Retinal pigment epithelial cell (primary cell): ENCODE measurements around the gene FAM149A.
A peak's percentile ranks its signal among the peaks of the same experiment; 100 is the strongest.

Source experiments
- DNase-seq: peaks from one replicate; pipeline ENCODE4 v3.0.0-alpha.2; 2010; ENCODE audit warnings: low read depth
- H3K4me3 ChIP-seq: 2 replicates; pipeline ENCODE4 v1.5.1; 2011; ENCODE audit warnings: mild to moderate bottlenecking, low read length, control low read depth, moderate library complexity
- TF ChIP-seq, protein P1 (sequence below): conservative IDR thresholded peaks from 2 replicates; pipeline ENCODE4 v1.5.1; 2011; ENCODE audit warnings: low read depth, low read length, control low read depth, inconsistent platforms

FAM149A gene

DNA sequence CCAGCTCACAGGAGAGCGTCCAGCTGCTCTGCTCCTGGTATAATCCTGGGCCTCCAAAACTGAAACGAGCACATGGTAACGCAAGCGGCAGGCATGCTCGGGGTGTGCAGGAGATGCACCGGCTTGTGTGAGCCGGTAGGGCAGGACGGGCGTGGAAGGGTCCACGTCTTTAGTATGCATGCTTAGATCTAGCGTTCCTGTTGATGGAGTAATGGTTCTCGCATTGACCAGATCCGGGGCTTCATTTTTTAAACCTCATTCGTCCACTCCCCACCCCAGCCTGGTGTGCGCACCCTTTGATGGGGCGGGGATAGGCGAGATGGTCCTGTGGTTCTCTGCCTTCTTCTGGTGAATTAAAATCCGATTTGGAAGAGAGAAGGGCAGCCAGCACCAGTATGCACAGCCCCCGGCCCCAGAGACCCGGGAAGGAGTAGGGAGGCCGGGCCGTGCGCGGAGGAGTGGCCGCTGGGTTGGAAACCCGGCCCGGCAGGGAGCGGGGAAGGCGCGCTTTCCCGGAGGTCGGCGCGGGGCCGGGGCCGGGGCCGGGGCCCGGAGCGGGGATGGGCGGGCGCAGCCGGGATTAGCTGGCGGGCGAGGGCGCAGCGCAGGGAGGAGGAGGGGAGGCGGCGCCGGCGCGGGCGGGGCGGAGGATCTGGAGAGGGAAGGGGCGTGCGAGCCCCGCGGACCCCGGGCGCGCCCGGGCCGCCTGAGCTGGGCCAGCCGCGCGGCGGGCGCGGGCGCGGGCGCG, 39.9 kb downstream of the FAM149A start:
- DNase-seq, result no peak
- H3K4me3 ChIP-seq, result peak overlapping the region; percentile 58
- TF ChIP-seq, protein P1, sequence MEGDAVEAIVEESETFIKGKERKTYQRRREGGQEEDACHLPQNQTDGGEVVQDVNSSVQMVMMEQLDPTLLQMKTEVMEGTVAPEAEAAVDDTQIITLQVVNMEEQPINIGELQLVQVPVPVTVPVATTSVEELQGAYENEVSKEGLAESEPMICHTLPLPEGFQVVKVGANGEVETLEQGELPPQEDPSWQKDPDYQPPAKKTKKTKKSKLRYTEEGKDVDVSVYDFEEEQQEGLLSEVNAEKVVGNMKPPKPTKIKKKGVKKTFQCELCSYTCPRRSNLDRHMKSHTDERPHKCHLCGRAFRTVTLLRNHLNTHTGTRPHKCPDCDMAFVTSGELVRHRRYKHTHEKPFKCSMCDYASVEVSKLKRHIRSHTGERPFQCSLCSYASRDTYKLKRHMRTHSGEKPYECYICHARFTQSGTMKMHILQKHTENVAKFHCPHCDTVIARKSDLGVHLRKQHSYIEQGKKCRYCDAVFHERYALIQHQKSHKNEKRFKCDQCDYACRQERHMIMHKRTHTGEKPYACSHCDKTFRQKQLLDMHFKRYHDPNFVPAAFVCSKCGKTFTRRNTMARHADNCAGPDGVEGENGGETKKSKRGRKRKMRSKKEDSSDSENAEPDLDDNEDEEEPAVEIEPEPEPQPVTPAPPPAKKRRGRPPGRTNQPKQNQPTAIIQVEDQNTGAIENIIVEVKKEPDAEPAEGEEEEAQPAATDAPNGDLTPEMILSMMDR, result peak; percentile 6

DNA sequence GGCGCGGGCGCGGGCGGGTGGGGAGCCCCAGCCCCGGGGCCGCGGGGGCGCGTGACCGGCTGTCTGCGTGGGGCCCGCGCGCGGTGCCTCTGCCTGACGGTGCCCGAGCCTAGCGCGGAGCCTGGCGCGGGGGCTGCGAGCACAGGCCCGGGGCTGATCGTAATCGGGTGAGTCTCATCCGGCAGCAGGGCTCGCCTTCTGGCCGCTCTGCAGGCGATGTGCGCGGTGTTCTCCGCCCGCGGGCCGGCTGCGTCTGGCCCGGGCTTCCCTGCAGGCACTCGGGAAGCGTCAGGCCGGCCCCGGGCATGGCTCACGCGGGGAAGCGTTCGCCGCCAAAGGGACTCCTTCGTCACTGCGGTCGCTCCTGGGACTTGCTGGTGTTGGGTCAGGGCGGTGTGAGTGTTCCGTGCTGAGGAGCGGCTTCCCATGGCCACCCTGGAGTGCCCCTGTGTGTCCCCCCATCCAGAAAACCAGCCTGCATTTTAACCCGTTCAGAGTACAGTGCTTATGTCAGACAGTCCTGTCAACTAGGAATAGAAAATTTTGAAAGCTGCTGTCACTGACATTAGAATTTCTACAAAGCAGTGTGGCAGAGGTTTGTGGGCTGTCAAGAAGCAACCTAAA, 40.6 kb downstream of the FAM149A start:
- TF ChIP-seq, protein P1, result no peak
- peak overlapping the region; percentile 54 for H3K4me3 ChIP-seq
- no peak for DNase-seq

DNA sequence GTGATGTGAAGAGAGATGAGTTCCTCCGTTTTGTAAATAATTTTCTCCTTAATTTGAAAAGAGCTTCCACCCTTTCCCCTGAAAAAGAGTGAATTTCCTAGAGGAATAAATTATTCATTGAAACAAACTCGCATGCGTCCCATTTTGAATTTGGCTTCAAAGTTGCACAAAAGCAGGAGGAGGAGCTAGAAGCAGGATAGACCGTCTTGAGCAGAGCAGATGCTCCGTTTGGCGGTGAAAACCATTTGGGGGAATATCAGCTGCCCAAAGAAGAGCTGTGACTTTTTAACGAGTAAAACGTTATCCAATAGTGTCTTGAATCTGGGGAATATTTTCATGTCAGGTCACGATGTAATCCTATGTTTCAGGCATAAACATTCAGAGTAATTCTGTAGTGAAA, 42.0 kb downstream of the FAM149A start:
- DNase-seq, result no peak
- TF ChIP-seq, protein P1, result no peak
- no peak overlapping the region for H3K4me3 ChIP-seq

DNA sequence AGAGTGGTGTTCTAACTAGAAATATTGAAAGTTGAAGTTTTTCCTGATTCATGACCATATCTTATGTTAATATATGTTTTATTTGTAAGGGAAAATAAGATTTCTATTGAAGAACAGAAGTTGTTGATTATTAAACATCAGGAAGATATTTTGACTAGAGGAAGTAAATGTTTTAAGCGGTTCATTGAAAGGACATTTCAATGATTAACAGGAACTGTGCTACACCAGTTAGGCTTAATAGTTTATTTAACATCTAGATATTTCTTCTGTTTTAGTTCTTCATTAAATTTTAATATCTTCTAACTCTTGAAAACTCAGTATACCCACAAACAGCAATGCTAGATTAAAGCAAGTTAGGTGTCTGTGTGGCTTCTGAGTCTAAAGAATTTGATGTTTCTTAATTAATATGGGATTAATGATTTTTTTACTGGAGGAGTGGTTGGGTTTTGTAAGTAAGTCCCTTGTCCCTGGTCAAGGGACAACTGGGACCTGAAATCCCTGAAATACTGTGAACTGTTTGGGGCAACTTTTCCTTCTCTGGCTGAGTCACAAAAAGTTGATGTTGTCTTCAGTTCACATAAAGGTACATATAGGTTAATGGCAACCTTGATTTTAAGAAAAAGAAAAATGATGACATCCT, 44.0 kb downstream of the FAM149A start:
- TF ChIP-seq, protein P1, result no peak
- no peak for DNase-seq
- H3K4me3 ChIP-seq, result no peak overlapping the region

DNA sequence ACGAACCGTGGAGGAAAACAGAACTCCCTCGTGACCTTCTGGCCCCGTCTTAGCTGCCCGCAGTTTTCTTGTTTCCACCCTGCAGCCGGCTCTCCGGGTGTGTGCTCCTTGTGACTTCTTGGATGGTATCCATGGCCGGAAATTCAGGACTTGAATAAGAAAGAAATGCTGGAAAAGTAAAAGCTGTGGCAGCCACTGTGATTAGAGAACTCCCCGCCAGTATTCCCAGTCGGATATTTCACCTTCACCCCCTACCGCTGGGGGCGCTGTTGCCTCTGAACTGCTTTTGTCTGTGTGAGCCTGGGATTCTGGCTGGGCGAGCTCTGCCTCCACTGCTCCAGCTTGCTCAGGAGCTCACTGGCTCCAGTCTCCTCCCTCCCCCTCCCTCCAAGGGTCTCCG, 45.4 kb downstream of the FAM149A start:
- no peak overlapping the region for H3K4me3 ChIP-seq
- TF ChIP-seq, protein P1, result peak; percentile 54
- peak; percentile 42 for DNase-seq

DNA sequence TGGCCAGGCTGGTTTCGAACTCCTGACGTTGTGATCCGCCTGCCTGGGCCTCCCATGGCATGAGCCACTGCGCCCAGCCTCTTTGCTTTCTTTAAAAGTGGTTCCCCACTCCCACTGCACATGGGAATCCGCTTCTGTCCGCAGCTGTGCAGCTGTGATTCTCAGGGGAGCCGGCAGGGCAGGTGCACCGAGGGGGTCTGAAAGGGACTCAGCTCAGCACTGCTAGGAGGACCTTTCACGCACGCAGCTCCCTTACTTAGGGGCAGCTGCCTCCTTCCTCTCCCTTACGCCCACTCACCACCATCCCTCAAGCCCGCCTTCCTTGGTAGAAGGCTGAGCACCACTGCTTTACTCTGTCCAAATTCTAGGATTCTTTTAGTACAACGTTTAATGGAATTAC, 46.4 kb downstream of the FAM149A start:
- H3K4me3 ChIP-seq, result no peak overlapping the region
- no peak for DNase-seq
- TF ChIP-seq, protein P1, result no peak
